Upper lobe of left lung (tissue), 4 donors: Measurements from ENCODE around the gene HSPB8.

Source experiments
- CTCF ChIP-seq, 6 experiments: fragments of 450-650 bp in 4 of 6; fragments of 200-600 bp in 2 of 6; sonication (generic) in 2 of 6; IDR thresholded peaks; one replicate each; pipeline ENCODE4 v1.5.1; 2016 to 2019; ENCODE audit warnings: antibody characterized with exemption in 6 of 6
- POLR2A ChIP-seq, 4 donors: fragments of 450-650 bp; IDR thresholded peaks; one replicate each; pipeline ENCODE4 v1.5.1; 2016 to 2017; ENCODE audit warnings: antibody characterized with exemption in 4 of 4, mild to moderate bottlenecking in 2 of 4
- POLR2AphosphoS5 ChIP-seq, 2 donors: sonication (generic); formaldehyde crosslinking; IDR thresholded peaks; one replicate each; pipeline ENCODE4 v1.5.1; 2017; ENCODE audit warnings: antibody characterized with exemption in 2 of 2

- TF ChIP-seq CTCF (IDR thresholded peaks at IDR 0.05), result no peak
- no peak for TF ChIP-seq POLR2A (IDR thresholded peaks at IDR 0.05)
- TF ChIP-seq POLR2AphosphoS5 (IDR thresholded peaks at IDR 0.05), result no peak
These were observed 41.8 kb upstream of the HSPB8 start for GRCh38 chr12:119136811-119137410.
